ENCODE results near the gene PPP1R3G. TPM values are rescaled to one million over a fixed set of nuclear protein-coding genes. Genes with fewer than 3 reads are reported as not detected.

The PPP1R3G gene
- total and polyA plus RNA-seq, 2 of the 13 experiments (the other 11 are each of a cell fraction or from before 2014, with no cell fraction given) = 1.2 to 1.3 TPM

GRCh38 chr6:5082487-5083306, 2.4 kb upstream of the PPP1R3G start (continued):
- no peak for TF ChIP-seq PHB2 (IDR thresholded peaks at IDR 0.05; ENCODE audit: partially characterized antibody)
- peak; percentile 88 for TF ChIP-seq ZNF546 (CRISPR knock-in tag; conservative IDR thresholded peaks at IDR 0.05)
- no peak for TF ChIP-seq FLYWCH1 (CRISPR knock-in tag; IDR thresholded peaks at IDR 0.05)
- no peak for TF ChIP-seq THYN1 (CRISPR knock-in tag; IDR thresholded peaks at IDR 0.05; ENCODE audit: borderline replicate concordance, low read depth)
- no peak for TF ChIP-seq ELK4 (CRISPR knock-in tag; IDR thresholded peaks at IDR 0.05; ENCODE audit: borderline replicate concordance)
- peak; percentile 82; the same call in 1 of the 2 replicates for TF ChIP-seq SRY (CRISPR knock-in tag; IDR thresholded peaks at IDR 0.05)
- TF ChIP-seq, protein P1, sequence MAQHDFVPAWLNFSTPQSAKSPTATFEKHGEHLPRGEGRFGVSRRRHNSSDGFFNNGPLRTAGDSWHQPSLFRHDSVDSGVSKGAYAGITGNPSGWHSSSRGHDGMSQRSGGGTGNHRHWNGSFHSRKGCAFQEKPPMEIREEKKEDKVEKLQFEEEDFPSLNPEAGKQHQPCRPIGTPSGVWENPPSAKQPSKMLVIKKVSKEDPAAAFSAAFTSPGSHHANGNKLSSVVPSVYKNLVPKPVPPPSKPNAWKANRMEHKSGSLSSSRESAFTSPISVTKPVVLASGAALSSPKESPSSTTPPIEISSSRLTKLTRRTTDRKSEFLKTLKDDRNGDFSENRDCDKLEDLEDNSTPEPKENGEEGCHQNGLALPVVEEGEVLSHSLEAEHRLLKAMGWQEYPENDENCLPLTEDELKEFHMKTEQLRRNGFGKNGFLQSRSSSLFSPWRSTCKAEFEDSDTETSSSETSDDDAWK (CRISPR knock-in tag; IDR thresholded peaks at IDR 0.05) = no peak
- TF ChIP-seq DR1 (CRISPR knock-in tag; IDR thresholded peaks at IDR 0.05) = no peak
- peak; percentile 62; the same call in 1 of the 2 replicates for TF ChIP-seq ZKSCAN5 (CRISPR knock-in tag; IDR thresholded peaks at IDR 0.05)
- peak; percentile 67; the same call in 1 of the 2 replicates for TF ChIP-seq ZNF567 (CRISPR knock-in tag; IDR thresholded peaks at IDR 0.05; ENCODE audit: borderline replicate concordance)
- no peak for TF ChIP-seq ZBTB42 (CRISPR knock-in tag; IDR thresholded peaks at IDR 0.05)
- 0 out of 2 replicates have a peak, but pooled peaks have one; percentile 28 for TF ChIP-seq ZFP36L2 (CRISPR knock-in tag; IDR thresholded peaks at IDR 0.05)
- peak; percentile 86; the same call in 1 of the 2 replicates for TF ChIP-seq ZNF598 (CRISPR knock-in tag; IDR thresholded peaks at IDR 0.05; ENCODE audit: borderline replicate concordance)
- 0 out of 2 replicates have a peak, but pooled peaks have one; percentile 36 for TF ChIP-seq IRF9 (CRISPR knock-in tag; IDR thresholded peaks at IDR 0.05; ENCODE audit: borderline replicate concordance)
- TF ChIP-seq ZKSCAN1 (IDR thresholded peaks at IDR 0.05; ENCODE audit: low read length) = 0 out of 2 replicates have a peak, but pooled peaks have one; percentile 20
- TF ChIP-seq, protein P2, sequence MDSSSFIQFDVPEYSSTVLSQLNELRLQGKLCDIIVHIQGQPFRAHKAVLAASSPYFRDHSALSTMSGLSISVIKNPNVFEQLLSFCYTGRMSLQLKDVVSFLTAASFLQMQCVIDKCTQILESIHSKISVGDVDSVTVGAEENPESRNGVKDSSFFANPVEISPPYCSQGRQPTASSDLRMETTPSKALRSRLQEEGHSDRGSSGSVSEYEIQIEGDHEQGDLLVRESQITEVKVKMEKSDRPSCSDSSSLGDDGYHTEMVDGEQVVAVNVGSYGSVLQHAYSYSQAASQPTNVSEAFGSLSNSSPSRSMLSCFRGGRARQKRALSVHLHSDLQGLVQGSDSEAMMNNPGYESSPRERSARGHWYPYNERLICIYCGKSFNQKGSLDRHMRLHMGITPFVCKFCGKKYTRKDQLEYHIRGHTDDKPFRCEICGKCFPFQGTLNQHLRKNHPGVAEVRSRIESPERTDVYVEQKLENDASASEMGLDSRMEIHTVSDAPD (CRISPR knock-in tag; IDR thresholded peaks at IDR 0.05) = no peak
